Measurements from ENCODE around the gene ALOX5. TPM values are rescaled to one million over a fixed set of nuclear protein-coding genes. Genes with fewer than 3 reads are reported as not detected.

Gene ALOX5
- total RNA-seq, 6 experiments from 2014 or later, result not detected

- DNase-seq, result no peak
- no peak for TF ChIP-seq CTCF (IDR thresholded peaks at IDR 0.05)
- no peak overlapping the region for H3K27ac Mint-ChIP-seq
- no peaks in the 10 kb centered on the region for H3K9me3 Mint-ChIP-seq
- no peaks in the 10 kb centered on the region for H3K4me1 Mint-ChIP-seq (ENCODE audit: low read depth)
- H3K27me3 Mint-ChIP-seq (ENCODE audit: insufficient read depth), result no peaks in the 10 kb centered on the region; the same call in 1 of the 2 replicates
- no peaks in the 10 kb centered on the region for H3K36me3 Mint-ChIP-seq (ENCODE audit: low read depth)
- no peak overlapping the region for H3K4me3 Mint-ChIP-seq
Measured at GRCh38 chr10:45456233-45456632, 82.2 kb downstream of the ALOX5 start.

GRCh38 chr10:45456822-45457221 is 82.8 kb downstream of the ALOX5 start:
- Mint-ChIP-seq H3K4me3 (no peak overlapping the region), H3K4me1 (ENCODE audit: low read depth) (no peaks in the 10 kb centered on the region), H3K27me3 (ENCODE audit: insufficient read depth) (peaks cover under 1% of the 10 kb centered on the region; the same call in 1 of the 2 replicates), H3K27ac (no peak overlapping the region), H3K9me3 (no peaks in the 10 kb centered on the region), H3K36me3 (ENCODE audit: low read depth) (no peaks in the 10 kb centered on the region)
- no peak for DNase-seq
- no peak for TF ChIP-seq CTCF (IDR thresholded peaks at IDR 0.05)

GRCh38 chr10:45457487-45457886 is 83.5 kb downstream of the ALOX5 start:
- no peak for TF ChIP-seq CTCF (IDR thresholded peaks at IDR 0.05)
- Mint-ChIP-seq H3K27me3 (ENCODE audit: insufficient read depth) (peaks cover 2% of the 10 kb centered on the region; the same call in 1 of the 2 replicates), H3K36me3 (ENCODE audit: low read depth) (no peaks in the 10 kb centered on the region), H3K27ac (no peak overlapping the region), H3K4me3 (no peak overlapping the region), H3K9me3 (no peaks in the 10 kb centered on the region), H3K4me1 (ENCODE audit: low read depth) (no peaks in the 10 kb centered on the region)
- no peak for DNase-seq

GRCh38 chr10:45460235-45460878 is 86.3 kb downstream of the ALOX5 start:
- no peak for TF ChIP-seq CTCF (IDR thresholded peaks at IDR 0.05)
- Mint-ChIP-seq H3K9me3 (no peaks in the 10 kb centered on the region), H3K4me3 (no peak overlapping the region), H3K4me1 (ENCODE audit: low read depth) (no peaks in the 10 kb centered on the region), H3K27ac (no peak overlapping the region), H3K27me3 (ENCODE audit: insufficient read depth) (peaks cover 2% of the 10 kb centered on the region), H3K36me3 (ENCODE audit: low read depth) (no peaks in the 10 kb centered on the region)
- no peak for DNase-seq

- no peak overlapping the region for H3K4me3 Mint-ChIP-seq
- no peaks in the 10 kb centered on the region for H3K9me3 Mint-ChIP-seq
- H3K4me1 Mint-ChIP-seq (ENCODE audit: low read depth), result no peaks in the 10 kb centered on the region
- no peaks in the 10 kb centered on the region for H3K36me3 Mint-ChIP-seq (ENCODE audit: low read depth)
- TF ChIP-seq CTCF (IDR thresholded peaks at IDR 0.05), result no peak
- peaks cover 2% of the 10 kb centered on the region for H3K27me3 Mint-ChIP-seq (ENCODE audit: insufficient read depth)
- DNase-seq, result no peak
- no peak overlapping the region for H3K27ac Mint-ChIP-seq
Measured at GRCh38 chr10:45461034-45461433, 87.0 kb downstream of the ALOX5 start.
